ENCODE results near the gene C17orf113.

The C17orf113 gene

DNA sequence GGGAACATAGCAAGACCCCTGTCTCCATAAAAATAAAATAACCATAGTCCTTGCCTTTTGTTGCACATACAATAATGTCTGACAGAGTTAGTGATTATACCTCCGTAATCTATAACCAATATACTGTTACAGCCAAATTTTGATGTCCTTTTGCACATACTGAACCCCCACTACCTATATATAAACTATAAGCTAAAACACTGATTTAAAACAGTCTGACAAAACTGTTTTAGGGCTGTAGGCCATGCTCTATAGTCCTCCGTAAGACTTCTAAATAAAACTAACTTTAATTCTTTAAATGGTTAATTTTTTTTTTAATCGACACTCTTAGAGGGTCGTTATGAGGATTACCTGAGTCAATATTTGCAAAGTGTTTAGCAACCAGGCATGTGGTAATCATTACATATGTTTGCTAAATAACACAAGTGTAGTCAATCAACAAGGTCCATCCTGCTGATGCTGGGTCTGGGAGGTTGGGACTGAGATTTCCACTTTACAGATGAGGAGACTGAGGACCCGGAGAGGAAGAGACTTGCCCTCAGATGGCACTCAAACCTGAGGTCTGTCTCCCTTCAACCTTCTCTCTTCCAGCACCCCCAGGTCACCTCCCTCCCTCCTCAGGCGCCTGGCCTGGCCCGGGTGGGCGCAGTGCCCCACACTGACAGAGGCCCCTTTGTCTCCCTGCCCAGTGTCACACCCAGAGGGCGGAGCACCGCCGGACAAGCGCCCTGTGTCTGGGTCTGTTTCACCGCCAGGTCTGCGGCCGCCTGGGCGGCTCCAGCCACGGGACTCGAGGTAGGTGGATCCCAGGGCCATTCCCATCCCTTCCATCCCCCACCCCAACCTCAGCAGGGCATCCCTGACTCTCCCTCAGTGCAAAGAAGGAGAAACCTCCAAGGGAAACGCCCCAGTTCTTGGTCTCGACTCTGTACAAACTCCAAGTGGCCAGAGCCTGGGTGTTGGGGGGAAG lies 37.6 kb upstream of the C17orf113 start:
- Histone ChIP-seq H3K27me3 (no peaks in the 10 kb centered on the region), H3K4me3 (no peak overlapping the region), H4K20me1 (no peaks in the 10 kb centered on the region), H3K4me2 (no peak overlapping the region), H3K27ac (no peak overlapping the region), H3K9ac (no peak overlapping the region), H3K4me1 (peaks cover 15% of the 10 kb centered on the region), H3K36me3 (no peaks in the 10 kb centered on the region), H3K9me3 (no peaks in the 10 kb centered on the region)
- TF ChIP-seq Cebpa-rat (IDR thresholded peaks at IDR 0.05): no peak

GRCh38 chr17:42087042-42087701 lies 36.8 kb upstream of the C17orf113 start:
- no peaks in the 10 kb centered on the region for H4K20me1 ChIP-seq

GRCh38 chr17:42081516-42082129 lies 31.2 kb upstream of the C17orf113 start:
- Histone ChIP-seq H3K4me1 (peaks cover 4% of the 10 kb centered on the region; the same call in 1 of the 2 replicates), H3K27ac (no peak overlapping the region), H4K20me1 (no peaks in the 10 kb centered on the region), H3K27me3 (no peaks in the 10 kb centered on the region), H3K9me3 (no peaks in the 10 kb centered on the region), H3K9ac (no peak overlapping the region), H3K4me2 (no peak overlapping the region), H3K36me3 (no peaks in the 10 kb centered on the region), H3K4me3 (no peak overlapping the region)
- no peak for TF ChIP-seq Cebpa-rat (IDR thresholded peaks at IDR 0.05)

More at GRCh38 chr17:42087042-42087701, 36.8 kb upstream of the C17orf113 start:
- Histone ChIP-seq H3K4me2 (no peak overlapping the region), H3K27ac (no peak overlapping the region), H3K4me1 (peaks cover 7% of the 10 kb centered on the region; the same call in 1 of the 2 replicates), H3K9me3 (no peaks in the 10 kb centered on the region), H3K9ac (no peak overlapping the region), H3K27me3 (no peaks in the 10 kb centered on the region), H3K4me3 (no peak overlapping the region), H3K36me3 (no peaks in the 10 kb centered on the region)
- no peak for TF ChIP-seq Cebpa-rat (IDR thresholded peaks at IDR 0.05)

- peaks cover 4% of the 10 kb centered on the region; the same call in 1 of the 2 replicates for H3K4me1 ChIP-seq
- no peaks in the 10 kb centered on the region for H3K27me3 ChIP-seq
- no peak overlapping the region for H3K27ac ChIP-seq
- no peaks in the 10 kb centered on the region for H3K36me3 ChIP-seq
- H3K9me3 ChIP-seq: no peaks in the 10 kb centered on the region
- H3K4me2 ChIP-seq: no peak overlapping the region
- H3K4me3 ChIP-seq: no peak overlapping the region
- TF ChIP-seq Cebpa-rat (IDR thresholded peaks at IDR 0.05): no peak
- H4K20me1 ChIP-seq: no peaks in the 10 kb centered on the region
- H3K9ac ChIP-seq: no peak overlapping the region
These were observed 29.1 kb upstream of the C17orf113 start for GRCh38 chr17:42079541-42079940.

DNA sequence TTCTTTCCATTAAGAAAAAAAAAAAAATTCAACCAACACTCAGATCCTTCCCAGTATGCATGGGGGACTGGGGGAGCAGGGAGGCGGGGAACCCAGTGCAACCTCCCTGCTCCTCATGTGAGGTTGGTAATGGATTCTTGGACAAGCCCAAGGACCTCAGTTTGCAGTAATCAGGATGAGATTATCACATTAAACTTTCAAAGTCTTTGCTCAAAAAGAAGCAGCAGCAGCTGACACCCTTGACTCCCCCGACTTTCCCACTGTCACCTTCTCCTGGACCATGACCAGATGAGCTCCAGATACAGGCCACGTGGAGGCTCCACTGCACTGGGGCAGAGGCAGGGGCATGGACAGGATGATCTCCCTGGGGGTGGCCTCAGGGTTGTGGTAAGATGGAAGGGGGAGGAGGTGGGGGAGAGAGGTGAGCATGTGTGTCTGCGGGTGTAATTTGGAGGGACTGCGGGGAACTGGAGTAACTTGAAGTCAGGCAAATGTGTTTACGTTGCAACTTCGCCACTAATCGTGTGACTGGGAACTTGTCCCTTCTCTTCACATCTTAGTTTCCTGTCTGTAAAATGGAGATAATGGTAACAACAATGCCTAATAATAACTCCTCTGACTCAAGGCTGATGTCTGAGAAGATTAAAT lies 28.1 kb upstream of the C17orf113 start:
- no peaks in the 10 kb centered on the region for H3K36me3 ChIP-seq
- no peak overlapping the region for H3K4me2 ChIP-seq
- no peak for TF ChIP-seq Cebpa-rat (IDR thresholded peaks at IDR 0.05)
- H3K4me1 ChIP-seq: peaks cover 4% of the 10 kb centered on the region; the same call in 1 of the 2 replicates
- no peak overlapping the region for H3K27ac ChIP-seq
- H4K20me1 ChIP-seq: no peaks in the 10 kb centered on the region
- H3K9me3 ChIP-seq: no peaks in the 10 kb centered on the region
- H3K9ac ChIP-seq: peak overlapping the region; percentile 19; the same call in 1 of the 2 replicates
- H3K4me3 ChIP-seq: no peak overlapping the region
- H3K27me3 ChIP-seq: peaks cover 6% of the 10 kb centered on the region

DNA sequence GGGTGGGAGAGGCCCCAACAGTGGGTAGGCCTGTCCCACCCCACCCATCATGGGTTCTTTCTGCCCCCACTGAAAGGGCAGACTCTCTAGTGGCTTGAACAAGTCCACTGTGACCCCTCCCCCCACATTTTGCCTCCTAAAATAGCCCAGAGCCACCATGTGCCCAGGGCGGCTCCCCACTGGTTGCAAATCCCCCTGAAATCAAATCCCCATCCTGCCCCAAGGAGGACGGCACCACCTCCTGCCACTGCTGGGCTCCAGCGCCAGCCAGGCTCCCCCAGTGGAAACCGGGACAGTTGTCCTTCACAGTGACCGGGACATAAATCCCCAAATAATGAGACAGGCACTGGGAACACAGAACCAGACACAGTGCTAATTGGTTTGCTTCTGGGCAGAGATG lies 27.4 kb upstream of the C17orf113 start:
- no peak overlapping the region for H3K4me3 ChIP-seq
- H3K4me1 ChIP-seq: peaks cover 6% of the 10 kb centered on the region
- H3K9me3 ChIP-seq: no peaks in the 10 kb centered on the region
- no peaks in the 10 kb centered on the region for H4K20me1 ChIP-seq
- H3K4me2 ChIP-seq: no peak overlapping the region
- H3K27ac ChIP-seq: no peak overlapping the region
- H3K27me3 ChIP-seq: peaks cover 14% of the 10 kb centered on the region
- no peak overlapping the region for H3K9ac ChIP-seq
- TF ChIP-seq Cebpa-rat (IDR thresholded peaks at IDR 0.05): no peak
- no peaks in the 10 kb centered on the region for H3K36me3 ChIP-seq

DNA sequence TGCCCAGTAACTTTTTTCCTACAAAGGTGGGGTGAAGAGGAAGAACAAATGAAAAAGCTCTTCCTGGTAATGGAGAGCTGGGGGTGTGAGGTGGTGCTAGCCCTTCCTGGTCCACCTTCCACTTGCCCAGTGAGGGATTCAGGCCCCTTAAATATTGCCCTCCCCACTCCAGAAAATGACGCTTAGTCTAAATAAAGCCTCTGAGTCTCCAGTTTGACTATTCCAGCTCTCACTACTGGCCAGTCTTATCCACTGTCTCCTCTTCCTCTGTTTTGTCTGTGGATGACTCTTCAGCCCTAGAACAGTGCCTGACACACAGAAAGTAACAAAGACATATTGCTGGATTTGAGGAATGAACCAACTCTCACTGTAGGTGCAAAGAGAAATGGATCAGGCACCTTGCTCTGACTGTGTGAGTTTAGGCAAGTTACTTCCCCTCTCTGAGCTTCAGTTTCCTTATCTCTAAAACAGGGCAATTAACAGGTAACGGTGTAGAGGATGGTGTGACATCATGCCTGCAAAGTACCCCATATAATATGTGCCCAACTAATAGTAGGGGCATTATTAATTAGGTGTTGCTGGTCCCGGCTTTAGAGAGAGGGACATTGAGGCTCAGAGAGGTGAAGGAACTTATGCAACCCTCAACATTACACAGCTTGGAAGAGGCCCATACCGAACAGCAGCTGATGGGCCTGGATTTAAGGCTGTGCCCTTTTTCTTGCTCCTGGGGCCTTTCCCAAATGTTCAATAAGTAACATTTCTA lies 26.6 kb upstream of the C17orf113 start:
- no peak overlapping the region for H3K9ac ChIP-seq
- no peak overlapping the region for H3K4me3 ChIP-seq
- H3K27me3 ChIP-seq: peaks cover 21% of the 10 kb centered on the region
- H3K4me2 ChIP-seq: no peak overlapping the region
- TF ChIP-seq Cebpa-rat (IDR thresholded peaks at IDR 0.05): no peak
- H3K27ac ChIP-seq: no peak overlapping the region
- peaks cover 14% of the 10 kb centered on the region for H3K4me1 ChIP-seq
- H4K20me1 ChIP-seq: no peaks in the 10 kb centered on the region
- H3K36me3 ChIP-seq: no peaks in the 10 kb centered on the region
- H3K9me3 ChIP-seq: no peaks in the 10 kb centered on the region

GRCh38 chr17:42075789-42076188 lies 25.4 kb upstream of the C17orf113 start:
- Histone ChIP-seq H3K36me3 (no peaks in the 10 kb centered on the region), H3K9ac (no peak overlapping the region), H3K4me3 (no peak overlapping the region), H4K20me1 (0 out of 2 replicates have a peak, but pooled peaks cover 11% of the 10 kb centered on the region), H3K4me2 (no peak overlapping the region), H3K27ac (no peak overlapping the region), H3K4me1 (peaks cover 22% of the 10 kb centered on the region), H3K27me3 (peaks cover 33% of the 10 kb centered on the region), H3K9me3 (no peaks in the 10 kb centered on the region)
- no peak for TF ChIP-seq Cebpa-rat (IDR thresholded peaks at IDR 0.05)

All from BLaER1 (cell line).